DND-41 (cell line): ENCODE data around the gene SNAP25.

Experiments used
- ATAC-seq: fragments of 200-7000 bp; cut with Tn5 transposase; 3 replicates; pipeline ENCODE4 v1.9.1; 2021; ENCODE audit warnings: low read depth; ENCODE audit not compliant: insufficient read depth
- DNase-seq: peaks from one replicate; pipeline ENCODE4 v3.0.0-alpha.2; 2020
- H2AFZ ChIP-seq: 2 replicates; pipeline ENCODE4 v1.6.0; 2012; ENCODE audit warnings: low read depth, low read length
- H3K27ac ChIP-seq: 2 replicates; pipeline ENCODE4 v1.5.1; 2012; ENCODE audit warnings: low read length, inconsistent platforms
- H3K27me3 ChIP-seq: fragments of 200-600 bp; sonication (generic); 2 replicates; pipeline ENCODE4 v1.6.0; 2012; ENCODE audit warnings: low read length, mild to moderate bottlenecking, inconsistent platforms; ENCODE audit not compliant: insufficient read depth, poor library complexity
- H3K36me3 ChIP-seq: 2 replicates; pipeline ENCODE4 v1.5.1; 2012; ENCODE audit warnings: low read length, inconsistent platforms; ENCODE audit not compliant: insufficient read depth
- H3K4me1 ChIP-seq: 2 replicates; pipeline ENCODE4 v1.5.1; 2012; ENCODE audit warnings: mild to moderate bottlenecking, low read length; ENCODE audit not compliant: insufficient read depth
- H3K4me2 ChIP-seq: 2 replicates; pipeline ENCODE4 v1.6.0; 2012; ENCODE audit warnings: mild to moderate bottlenecking, moderate library complexity, low read length, inconsistent platforms; ENCODE audit not compliant: insufficient read depth
- H3K4me3 ChIP-seq, 2 experiments: fragments of 200-600 bp in 1 of 2; shearing (Covaris generic) in 1 of 2; 2 replicates each; pipeline ENCODE4 v1.5.1; 2012 to 2016; ENCODE audit warnings: inconsistent platforms in 2 of 2, low read length in 2 of 2, mild to moderate bottlenecking in 2 of 2, low read depth in 1 of 2, moderate library complexity in 1 of 2
- H3K79me2 ChIP-seq: 2 replicates; pipeline ENCODE4 v1.6.0; 2012; ENCODE audit warnings: low read length, inconsistent platforms; ENCODE audit not compliant: insufficient read depth
- H3K9ac ChIP-seq: 2 replicates; pipeline ENCODE4 v1.6.0; 2012; ENCODE audit warnings: low read depth, mild to moderate bottlenecking, inconsistent platforms, low read length, moderate library complexity
- H3K9me3 ChIP-seq: 2 replicates; pipeline ENCODE4 v1.5.1; 2012; ENCODE audit warnings: low read length, moderate library complexity, mild to moderate bottlenecking, inconsistent platforms; ENCODE audit not compliant: insufficient read depth, severe bottlenecking
- H4K20me1 ChIP-seq: 2 replicates; pipeline ENCODE4 v1.6.0; 2012; ENCODE audit warnings: low read length; ENCODE audit not compliant: insufficient read depth
- EZH2 ChIP-seq: IDR thresholded peaks from 3 replicates; pipeline ENCODE4 v1.6.1; 2012; ENCODE audit warnings: borderline replicate concordance, low read depth, mild to moderate bottlenecking, moderate library complexity, low read length, inconsistent platforms; ENCODE audit not compliant: severe bottlenecking
- TF ChIP-seq, protein P1 (sequence below): IDR thresholded peaks from 2 replicates; pipeline ENCODE4 v1.5.1; 2012; ENCODE audit warnings: borderline replicate concordance, low read length, moderate library complexity, mild to moderate bottlenecking; ENCODE audit not compliant: poor library complexity, severe bottlenecking; ENCODE audit errors: extremely low read depth

SNAP25 gene

DNA sequence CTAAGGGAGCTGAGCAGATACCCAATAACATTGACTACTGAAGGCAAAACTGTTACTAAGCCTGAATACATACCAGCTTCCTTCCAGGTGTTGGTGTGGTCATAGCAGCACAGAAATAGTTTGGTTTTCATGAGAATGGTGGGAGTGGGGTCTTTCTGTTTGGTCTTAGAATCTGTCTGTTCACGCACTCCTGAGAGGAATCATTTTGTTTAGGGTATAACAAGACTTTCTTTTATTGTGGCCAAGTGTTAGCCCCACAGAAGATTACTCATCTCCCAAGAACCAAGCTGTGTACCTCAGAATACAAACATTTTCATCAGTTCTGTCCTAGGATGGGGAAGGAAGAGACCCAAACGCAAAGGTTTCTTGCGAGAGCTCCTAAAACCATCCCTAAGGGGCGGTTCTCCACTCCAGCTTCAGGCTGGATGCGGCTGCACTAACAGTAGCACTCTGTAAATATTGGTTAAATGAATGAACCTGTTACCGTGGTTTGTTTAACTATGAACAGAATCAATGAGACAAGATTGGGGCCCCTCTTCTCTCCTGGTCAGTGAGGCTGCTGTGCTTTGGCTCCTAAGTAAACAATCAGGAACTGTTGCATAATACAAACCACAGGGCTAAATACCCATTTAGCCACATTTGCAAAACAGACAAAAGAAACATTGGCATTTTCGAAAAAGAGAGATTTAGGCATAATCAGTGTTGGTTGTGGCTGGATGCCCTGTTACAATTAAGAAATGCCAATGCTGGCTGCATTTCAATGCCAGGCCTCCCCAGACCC lies 44.9 kb downstream of the SNAP25 start:
- ATAC-seq = no peak
- H3K79me2 ChIP-seq = no peaks in the 10 kb centered on the region
- no peak overlapping the region for H2AFZ ChIP-seq
- H3K4me1 ChIP-seq = no peaks in the 10 kb centered on the region
- no peaks in the 10 kb centered on the region for H3K27me3 ChIP-seq
- no peak for DNase-seq
- H3K36me3 ChIP-seq = no peaks in the 10 kb centered on the region
- H3K4me3 ChIP-seq = no peak overlapping the region
- H3K9me3 ChIP-seq = no peaks in the 10 kb centered on the region
- no peak overlapping the region for H3K27ac ChIP-seq
- H3K4me2 ChIP-seq = no peak overlapping the region
- no peaks in the 10 kb centered on the region for H4K20me1 ChIP-seq
- TF ChIP-seq, protein P1, sequence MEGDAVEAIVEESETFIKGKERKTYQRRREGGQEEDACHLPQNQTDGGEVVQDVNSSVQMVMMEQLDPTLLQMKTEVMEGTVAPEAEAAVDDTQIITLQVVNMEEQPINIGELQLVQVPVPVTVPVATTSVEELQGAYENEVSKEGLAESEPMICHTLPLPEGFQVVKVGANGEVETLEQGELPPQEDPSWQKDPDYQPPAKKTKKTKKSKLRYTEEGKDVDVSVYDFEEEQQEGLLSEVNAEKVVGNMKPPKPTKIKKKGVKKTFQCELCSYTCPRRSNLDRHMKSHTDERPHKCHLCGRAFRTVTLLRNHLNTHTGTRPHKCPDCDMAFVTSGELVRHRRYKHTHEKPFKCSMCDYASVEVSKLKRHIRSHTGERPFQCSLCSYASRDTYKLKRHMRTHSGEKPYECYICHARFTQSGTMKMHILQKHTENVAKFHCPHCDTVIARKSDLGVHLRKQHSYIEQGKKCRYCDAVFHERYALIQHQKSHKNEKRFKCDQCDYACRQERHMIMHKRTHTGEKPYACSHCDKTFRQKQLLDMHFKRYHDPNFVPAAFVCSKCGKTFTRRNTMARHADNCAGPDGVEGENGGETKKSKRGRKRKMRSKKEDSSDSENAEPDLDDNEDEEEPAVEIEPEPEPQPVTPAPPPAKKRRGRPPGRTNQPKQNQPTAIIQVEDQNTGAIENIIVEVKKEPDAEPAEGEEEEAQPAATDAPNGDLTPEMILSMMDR = no peak
- TF ChIP-seq EZH2 = no peak
- H3K9ac ChIP-seq = no peak overlapping the region

DNA sequence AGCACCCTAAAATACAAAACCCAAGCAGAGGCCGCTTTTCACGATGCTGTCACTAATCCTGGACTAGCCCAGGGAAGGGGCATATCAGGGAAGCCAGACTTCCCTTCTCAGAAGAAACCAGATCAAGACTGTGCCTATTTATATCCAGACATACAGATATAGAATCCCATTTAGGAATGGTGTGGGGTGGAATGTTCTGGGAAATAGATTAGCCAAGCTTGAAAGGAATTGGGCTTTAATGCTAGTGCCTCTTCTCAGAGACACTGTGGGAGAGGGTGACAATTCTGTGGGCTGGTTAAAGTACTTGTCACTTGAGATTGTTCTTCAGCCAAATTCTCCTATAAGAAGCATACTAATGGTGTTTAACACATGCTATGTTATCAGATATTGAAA lies 45.5 kb downstream of the SNAP25 start:
- Histone ChIP-seq H2AFZ (no peak overlapping the region), H3K4me3 (no peak overlapping the region), H3K79me2 (no peaks in the 10 kb centered on the region), H3K27ac (no peak overlapping the region), H3K36me3 (no peaks in the 10 kb centered on the region), H3K4me2 (no peak overlapping the region), H3K9ac (no peak overlapping the region), H3K4me1 (no peaks in the 10 kb centered on the region), H4K20me1 (no peaks in the 10 kb centered on the region), H3K9me3 (no peaks in the 10 kb centered on the region), H3K27me3 (no peaks in the 10 kb centered on the region)
- ATAC-seq = no peak
- DNase-seq = no peak
- TF ChIP-seq, protein P1 = no peak
- TF ChIP-seq EZH2 = no peak

DNA sequence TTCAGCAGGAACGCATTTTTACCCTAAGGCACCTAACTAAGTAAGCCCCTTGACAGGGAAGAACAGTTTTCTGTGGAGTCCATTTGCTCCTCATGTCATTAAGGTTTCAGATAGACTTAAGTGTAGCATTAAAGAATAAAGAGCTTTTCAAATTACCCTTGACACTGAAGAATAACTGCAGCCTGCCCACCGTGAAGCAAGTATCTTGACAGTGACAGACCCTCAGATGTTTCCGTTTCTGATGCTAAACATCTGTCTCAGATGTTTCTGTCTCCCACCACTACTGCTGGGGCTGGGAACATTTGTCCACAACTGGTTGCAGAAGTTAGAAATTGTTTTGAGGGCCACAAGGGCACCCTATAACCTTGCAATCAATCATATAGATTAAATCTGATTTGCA lies 50.0 kb downstream of the SNAP25 start:
- no peaks in the 10 kb centered on the region for H3K4me1 ChIP-seq
- no peak overlapping the region for H3K9ac ChIP-seq
- TF ChIP-seq, protein P1 = no peak
- TF ChIP-seq EZH2 = no peak
- H3K36me3 ChIP-seq = no peaks in the 10 kb centered on the region
- H3K4me3 ChIP-seq = no peak overlapping the region
- H3K27ac ChIP-seq = no peak overlapping the region
- H3K9me3 ChIP-seq = no peaks in the 10 kb centered on the region
- H3K27me3 ChIP-seq = no peaks in the 10 kb centered on the region
- H3K4me2 ChIP-seq = no peak overlapping the region
- ATAC-seq (no peak), DNase-seq (no peak)
- no peak overlapping the region for H2AFZ ChIP-seq
- H3K79me2 ChIP-seq = no peaks in the 10 kb centered on the region
- no peaks in the 10 kb centered on the region for H4K20me1 ChIP-seq
